Liver (tissue), 3 donors: ENCODE measurements around the gene COL6A2.

ENCODE experiments used
- CTCF ChIP-seq: fragments of 150-350 bp; IDR thresholded peaks from 2 replicates; pipeline ENCODE4 v1.5.1; 2017; ENCODE audit warnings: improper control_type of control experiment, low read depth, low read length; ENCODE audit not compliant: missing input control
- EGR1 ChIP-seq, 2 donors: IDR thresholded peaks; 2 replicates each; pipeline ENCODE4 v1.6.1; 2016 to 2018; ENCODE audit warnings: antibody characterized with exemption in 2 of 2, low read depth in 2 of 2
- JUND ChIP-seq, 2 donors: IDR thresholded peaks; 2 replicates each; pipeline ENCODE4 v1.6.1; 2016; ENCODE audit warnings: antibody characterized with exemption in 2 of 2
- ZBTB33 ChIP-seq: IDR thresholded peaks from 2 replicates; pipeline ENCODE4 v1.6.1; 2016; ENCODE audit warnings: antibody characterized with exemption
- TF ChIP-seq, protein P1 (sequence below): IDR thresholded peaks from 2 replicates; pipeline ENCODE4 v1.6.1; 2016; ENCODE audit warnings: antibody characterized with exemption, mild to moderate bottlenecking
- TF ChIP-seq, protein P2 (sequence below): IDR thresholded peaks from 2 replicates; pipeline ENCODE4 v1.6.1; 2016; ENCODE audit warnings: antibody characterized with exemption
- donor health status: healthy.
- donor health status: healthy.

GRCh38 chr21:46130831-46131587, 33.1 kb downstream of the COL6A2 start:
- TF ChIP-seq CTCF (no peak), ZBTB33 (no peak), EGR1 (IDR thresholded peaks at IDR 0.05; ENCODE audit: low read depth in 2 of 2) (no peak), JUND (IDR thresholded peaks at IDR 0.05) (no peak)
- TF ChIP-seq, protein P1, sequence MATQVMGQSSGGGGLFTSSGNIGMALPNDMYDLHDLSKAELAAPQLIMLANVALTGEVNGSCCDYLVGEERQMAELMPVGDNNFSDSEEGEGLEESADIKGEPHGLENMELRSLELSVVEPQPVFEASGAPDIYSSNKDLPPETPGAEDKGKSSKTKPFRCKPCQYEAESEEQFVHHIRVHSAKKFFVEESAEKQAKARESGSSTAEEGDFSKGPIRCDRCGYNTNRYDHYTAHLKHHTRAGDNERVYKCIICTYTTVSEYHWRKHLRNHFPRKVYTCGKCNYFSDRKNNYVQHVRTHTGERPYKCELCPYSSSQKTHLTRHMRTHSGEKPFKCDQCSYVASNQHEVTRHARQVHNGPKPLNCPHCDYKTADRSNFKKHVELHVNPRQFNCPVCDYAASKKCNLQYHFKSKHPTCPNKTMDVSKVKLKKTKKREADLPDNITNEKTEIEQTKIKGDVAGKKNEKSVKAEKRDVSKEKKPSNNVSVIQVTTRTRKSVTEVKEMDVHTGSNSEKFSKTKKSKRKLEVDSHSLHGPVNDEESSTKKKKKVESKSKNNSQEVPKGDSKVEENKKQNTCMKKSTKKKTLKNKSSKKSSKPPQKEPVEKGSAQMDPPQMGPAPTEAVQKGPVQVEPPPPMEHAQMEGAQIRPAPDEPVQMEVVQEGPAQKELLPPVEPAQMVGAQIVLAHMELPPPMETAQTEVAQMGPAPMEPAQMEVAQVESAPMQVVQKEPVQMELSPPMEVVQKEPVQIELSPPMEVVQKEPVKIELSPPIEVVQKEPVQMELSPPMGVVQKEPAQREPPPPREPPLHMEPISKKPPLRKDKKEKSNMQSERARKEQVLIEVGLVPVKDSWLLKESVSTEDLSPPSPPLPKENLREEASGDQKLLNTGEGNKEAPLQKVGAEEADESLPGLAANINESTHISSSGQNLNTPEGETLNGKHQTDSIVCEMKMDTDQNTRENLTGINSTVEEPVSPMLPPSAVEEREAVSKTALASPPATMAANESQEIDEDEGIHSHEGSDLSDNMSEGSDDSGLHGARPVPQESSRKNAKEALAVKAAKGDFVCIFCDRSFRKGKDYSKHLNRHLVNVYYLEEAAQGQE = no peak
- TF ChIP-seq, protein P2, sequence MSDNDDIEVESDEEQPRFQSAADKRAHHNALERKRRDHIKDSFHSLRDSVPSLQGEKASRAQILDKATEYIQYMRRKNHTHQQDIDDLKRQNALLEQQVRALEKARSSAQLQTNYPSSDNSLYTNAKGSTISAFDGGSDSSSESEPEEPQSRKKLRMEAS = no peak
